ENCODE measurements around the gene HLA-DMA. TPM values are rescaled to one million over a fixed set of nuclear protein-coding genes. Genes with fewer than 3 reads are reported as not detected.
A peak's percentile ranks its signal among the peaks of the same experiment; 100 is the strongest.

The HLA-DMA gene
- total and polyA plus RNA-seq, 9 donors, result 5.7 to 162 (median 19.2) TPM

- Histone ChIP-seq H3K9me3 (no peaks in the 10 kb centered on the region), H3K27ac (peak overlapping the region; percentile 89 to 95), H3K4me3 (peak overlapping the region; percentile 88), H3K36me3 (no peaks in the 10 kb centered on the region), H3K4me1 (ENCODE audit: insufficient read depth) (peaks cover 3% of the 10 kb centered on the region), H3K27me3 (no peaks in the 10 kb centered on the region)
- DNase-seq, result peak in 2 of 5 donors; percentile 34 to 69
- intact Hi-C loops (cut with DNase I), result loop anchor here in 1 of 4 donors (10.0 kb wide), 1 partner anchor 778 kb away; the partner anchor contains the start of genes GPSM3 and PBX2
- TF ChIP-seq POLR2A (IDR thresholded peaks at IDR 0.05) (no peak), EP300 (IDR thresholded peaks at IDR 0.05) (no peak)
- TF ChIP-seq, protein P1, sequence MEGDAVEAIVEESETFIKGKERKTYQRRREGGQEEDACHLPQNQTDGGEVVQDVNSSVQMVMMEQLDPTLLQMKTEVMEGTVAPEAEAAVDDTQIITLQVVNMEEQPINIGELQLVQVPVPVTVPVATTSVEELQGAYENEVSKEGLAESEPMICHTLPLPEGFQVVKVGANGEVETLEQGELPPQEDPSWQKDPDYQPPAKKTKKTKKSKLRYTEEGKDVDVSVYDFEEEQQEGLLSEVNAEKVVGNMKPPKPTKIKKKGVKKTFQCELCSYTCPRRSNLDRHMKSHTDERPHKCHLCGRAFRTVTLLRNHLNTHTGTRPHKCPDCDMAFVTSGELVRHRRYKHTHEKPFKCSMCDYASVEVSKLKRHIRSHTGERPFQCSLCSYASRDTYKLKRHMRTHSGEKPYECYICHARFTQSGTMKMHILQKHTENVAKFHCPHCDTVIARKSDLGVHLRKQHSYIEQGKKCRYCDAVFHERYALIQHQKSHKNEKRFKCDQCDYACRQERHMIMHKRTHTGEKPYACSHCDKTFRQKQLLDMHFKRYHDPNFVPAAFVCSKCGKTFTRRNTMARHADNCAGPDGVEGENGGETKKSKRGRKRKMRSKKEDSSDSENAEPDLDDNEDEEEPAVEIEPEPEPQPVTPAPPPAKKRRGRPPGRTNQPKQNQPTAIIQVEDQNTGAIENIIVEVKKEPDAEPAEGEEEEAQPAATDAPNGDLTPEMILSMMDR (IDR thresholded peaks at IDR 0.05), result peak in 1 of 3 donors; percentile 4
- 0% methylated on average over 64 to 70 of the region's 70 CpGs for WGBS, 3 donors
Measured at GRCh38 chr6:32972353-32973143, 19.7 kb upstream of the HLA-DMA start.

GRCh38 chr6:32971581-32972352 is 18.9 kb upstream of the HLA-DMA start:
- no peaks in the 10 kb centered on the region for H3K36me3 ChIP-seq
- TF ChIP-seq EP300 (IDR thresholded peaks at IDR 0.05) (peak; percentile 71), POLR2A (IDR thresholded peaks at IDR 0.05) (peak; percentile 99)
- TF ChIP-seq, protein P1 (IDR thresholded peaks at IDR 0.05), result peak in 2 of 3 donors; percentile 15 to 25
- WGBS, 3 donors, result 1% methylated on average over 43 to 58 of the region's 58 CpGs
- peaks cover 7% of the 10 kb centered on the region for H3K4me1 ChIP-seq (ENCODE audit: insufficient read depth)
- peak overlapping the region; percentile 88 for H3K4me3 ChIP-seq
- no peaks in the 10 kb centered on the region for H3K9me3 ChIP-seq
- DNase-seq, result peak; percentile 99 to 100 (median 100)
- H3K27me3 ChIP-seq, result no peaks in the 10 kb centered on the region
- H3K27ac ChIP-seq, result peak overlapping the region; percentile 95 to 98
- intact Hi-C loops (cut with DNase I), result loop anchor here in 1 of 4 donors (10.0 kb wide), 1 partner anchor 777 kb away; the partner anchor contains the start of genes GPSM3 and PBX2

DNA sequence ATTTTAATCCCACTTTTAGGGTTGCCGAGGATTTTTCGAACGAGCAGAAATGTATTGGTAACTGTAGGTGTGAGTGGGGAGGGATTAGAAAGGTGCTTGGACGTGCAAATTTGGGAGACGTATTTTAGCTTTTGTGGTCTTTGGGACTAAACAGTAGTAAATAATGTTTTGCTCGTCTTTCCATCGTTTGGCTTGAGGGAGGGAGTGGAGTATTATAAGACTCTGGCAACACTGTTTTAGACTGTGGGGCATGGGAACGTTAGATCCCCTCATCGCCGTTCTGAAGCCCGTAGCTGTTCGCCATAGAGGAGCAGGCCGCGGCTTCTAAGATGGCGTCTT is 18.3 kb upstream of the HLA-DMA start:
- H3K27ac ChIP-seq, result peak overlapping the region; percentile 95 to 98
- H3K4me1 ChIP-seq (ENCODE audit: insufficient read depth), result peaks cover 7% of the 10 kb centered on the region
- no peak for DNase-seq
- TF ChIP-seq, protein P1 (IDR thresholded peaks at IDR 0.05), result peak in 2 of 3 donors; percentile 17 to 26
- no peak for TF ChIP-seq POLR2A (IDR thresholded peaks at IDR 0.05)
- no peak for TF ChIP-seq EP300 (IDR thresholded peaks at IDR 0.05)
- no peaks in the 10 kb centered on the region for H3K27me3 ChIP-seq
- intact Hi-C loops (cut with DNase I), result loop anchor here in 1 of 4 donors (10.0 kb wide), 1 partner anchor 776 kb away; the partner anchor contains the start of genes GPSM3 and PBX2
- H3K36me3 ChIP-seq, result no peaks in the 10 kb centered on the region
- no peaks in the 10 kb centered on the region for H3K9me3 ChIP-seq
- H3K4me3 ChIP-seq, result peak overlapping the region; percentile 54
- WGBS, 3 donors, result 0 to 1% (median 1%) methylated on average over 15 of the region's 15 CpGs
